ENCODE data around the gene DMD.
"Not testable (repeated sequence)": the region's sequence is repeated elsewhere in the genome, so short reads cannot be mapped to it uniquely, and the experiment has no call there.

GRCh38 chrX:32528451-32528850, 682.9 kb downstream of the DMD start:
- TF ChIP-seq, protein P1, sequence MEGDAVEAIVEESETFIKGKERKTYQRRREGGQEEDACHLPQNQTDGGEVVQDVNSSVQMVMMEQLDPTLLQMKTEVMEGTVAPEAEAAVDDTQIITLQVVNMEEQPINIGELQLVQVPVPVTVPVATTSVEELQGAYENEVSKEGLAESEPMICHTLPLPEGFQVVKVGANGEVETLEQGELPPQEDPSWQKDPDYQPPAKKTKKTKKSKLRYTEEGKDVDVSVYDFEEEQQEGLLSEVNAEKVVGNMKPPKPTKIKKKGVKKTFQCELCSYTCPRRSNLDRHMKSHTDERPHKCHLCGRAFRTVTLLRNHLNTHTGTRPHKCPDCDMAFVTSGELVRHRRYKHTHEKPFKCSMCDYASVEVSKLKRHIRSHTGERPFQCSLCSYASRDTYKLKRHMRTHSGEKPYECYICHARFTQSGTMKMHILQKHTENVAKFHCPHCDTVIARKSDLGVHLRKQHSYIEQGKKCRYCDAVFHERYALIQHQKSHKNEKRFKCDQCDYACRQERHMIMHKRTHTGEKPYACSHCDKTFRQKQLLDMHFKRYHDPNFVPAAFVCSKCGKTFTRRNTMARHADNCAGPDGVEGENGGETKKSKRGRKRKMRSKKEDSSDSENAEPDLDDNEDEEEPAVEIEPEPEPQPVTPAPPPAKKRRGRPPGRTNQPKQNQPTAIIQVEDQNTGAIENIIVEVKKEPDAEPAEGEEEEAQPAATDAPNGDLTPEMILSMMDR (IDR thresholded peaks at IDR 0.05; ENCODE audit: insufficient read depth, low read depth, low read length), result not testable (repeated sequence)
- TF ChIP-seq EZH2 (IDR thresholded peaks at IDR 0.05; ENCODE audit: insufficient read depth, low read length), result not testable (repeated sequence)

Measured in astrocyte (in vitro differentiated cells and primary cell).